CD14-positive monocyte (primary cell): ENCODE results near the gene CATSPERZ. TPM values are rescaled to one million over a fixed set of nuclear protein-coding genes. Genes with fewer than 3 reads are reported as not detected.

Experiments
- DNase-seq, 3 donors: peaks; one replicate each; pipeline ENCODE4 v3.0.0-alpha.2; 2011 to 2022
- H2AFZ ChIP-seq: 2 replicates; pipeline ENCODE4 v1.6.0; 2012; ENCODE audit warnings: mild to moderate bottlenecking, low read depth, low read length, inconsistent platforms; ENCODE audit not compliant: insufficient read depth, poor library complexity, severe bottlenecking
- H3K27ac ChIP-seq, 2 donors: 1 replicate in 1 of 2; 2 replicates in 1 of 2; pipeline ENCODE4 v1.5.1; 2012 to 2013; ENCODE audit warnings: low read length in 2 of 2, control low read depth in 1 of 2, inconsistent platforms in 1 of 2, low read depth in 1 of 2, mild to moderate bottlenecking in 1 of 2
- H3K27me3 ChIP-seq, 2 donors: one replicate each; pipeline versions ENCODE4 v1.6.0 to v1.6.1; 2011 to 2013; ENCODE audit warnings: low read length in 2 of 2; ENCODE audit not compliant: control insufficient read depth in 2 of 2, insufficient read depth in 2 of 2
- H3K36me3 ChIP-seq, 2 donors: replicated peaks in 1 of 2; 1 replicate in 1 of 2; 2 replicates in 1 of 2; pipeline versions ENCODE4 v1.5.1 to v1.6.1; 2012 to 2013; ENCODE audit warnings: low read length in 2 of 2, control low read depth in 1 of 2, inconsistent platforms in 1 of 2, mild to moderate bottlenecking in 1 of 2; ENCODE audit not compliant: insufficient read depth in 2 of 2, control insufficient read depth in 1 of 2
- H3K4me1 ChIP-seq, 2 donors: 1 replicate in 1 of 2; 2 replicates in 1 of 2; pipeline versions ENCODE4 v1.5.1 to v1.6.1; 2012 to 2013; ENCODE audit warnings: low read length in 2 of 2, control low read depth in 1 of 2, inconsistent platforms in 1 of 2, mild to moderate bottlenecking in 1 of 2, moderate library complexity in 1 of 2; ENCODE audit not compliant: insufficient read depth in 2 of 2, control insufficient read depth in 1 of 2
- H3K4me2 ChIP-seq: replicated peaks from 2 replicates; pipeline ENCODE3; 2012; ENCODE audit warnings: low read length, moderate library complexity, mild to moderate bottlenecking; ENCODE audit not compliant: poor library complexity, severe bottlenecking; ENCODE audit errors: extremely low read depth
- H3K4me3 ChIP-seq, 3 experiments: fragments of 200-600 bp in 1 of 3; sonication (generic) in 1 of 3; replicated peaks in 1 of 3; 1 replicate in 2 of 3; 2 replicates in 1 of 3; pipeline ENCODE4 v1.5.1; 2011 to 2013; ENCODE audit warnings: low read length in 3 of 3, mild to moderate bottlenecking in 3 of 3, control low read depth in 2 of 3, low read depth in 2 of 3, inconsistent platforms in 1 of 3, moderate library complexity in 1 of 3
- H3K79me2 ChIP-seq: 2 replicates; pipeline ENCODE4 v1.6.0; 2012; ENCODE audit warnings: mild to moderate bottlenecking, control low read depth, inconsistent platforms, low read length, moderate library complexity; ENCODE audit not compliant: insufficient read depth
- H3K9ac ChIP-seq: 2 replicates; pipeline ENCODE4 v1.6.0; 2017; ENCODE audit warnings: low read length, mild to moderate bottlenecking; ENCODE audit not compliant: insufficient read depth, poor library complexity, severe bottlenecking
- H3K9me3 ChIP-seq, 2 donors: replicated peaks in 1 of 2; 1 replicate in 1 of 2; 2 replicates in 1 of 2; pipeline versions ENCODE4 v1.5.1 to v1.6.1; 2012 to 2013; ENCODE audit warnings: low read length in 2 of 2, control low read depth in 1 of 2; ENCODE audit not compliant: control insufficient read depth in 1 of 2, insufficient read depth in 1 of 2
- H4K20me1 ChIP-seq: 2 replicates; pipeline ENCODE4 v1.6.0; 2012; ENCODE audit warnings: mild to moderate bottlenecking, low read length, control low read depth, moderate library complexity; ENCODE audit not compliant: insufficient read depth
- H3K27ac Mint-ChIP-seq, 7 donors: one replicate each; pipeline ENCODE4 v1.8.0; 2020; ENCODE audit warnings: mild to moderate bottlenecking in 7 of 7, mixed read lengths in 7 of 7, moderate library complexity in 6 of 7, inconsistent platforms in 2 of 7
- H3K27me3 Mint-ChIP-seq, 3 donors: one replicate each; pipeline ENCODE4 v1.8.0; 2021 to 2022; ENCODE audit warnings: low read depth in 3 of 3, mild to moderate bottlenecking in 3 of 3, mixed read lengths in 3 of 3, moderate library complexity in 3 of 3, inconsistent platforms in 1 of 3
- H3K36me3 Mint-ChIP-seq, 2 donors: one replicate each; pipeline ENCODE4 v1.8.0; 2020; ENCODE audit warnings: mixed read lengths in 2 of 2, inconsistent platforms in 1 of 2, mild to moderate bottlenecking in 1 of 2
- H3K4me1 Mint-ChIP-seq: one replicate; pipeline ENCODE4 v1.8.0; 2020; ENCODE audit warnings: mild to moderate bottlenecking, mixed read lengths
- H3K4me3 Mint-ChIP-seq, 2 donors: one replicate each; pipeline ENCODE4 v1.8.0; 2020; ENCODE audit warnings: mild to moderate bottlenecking in 2 of 2, mixed read lengths in 2 of 2, moderate library complexity in 1 of 2
- H3K9me3 Mint-ChIP-seq, 7 donors: one replicate each; pipeline ENCODE4 v1.8.0; 2020 to 2022; ENCODE audit warnings: mixed read lengths in 7 of 7, mild to moderate bottlenecking in 6 of 7, moderate library complexity in 6 of 7, inconsistent platforms in 2 of 7
- CTCF ChIP-seq: fragments of 200-600 bp; IDR thresholded peaks from one replicate; pipeline ENCODE4 v1.8.0; 2022; ENCODE audit warnings: antibody characterized with exemption, mild to moderate bottlenecking
- WGBS: methylation state at CpG from one replicate; pipeline ENCODE4 v1.1.5; 2013; ENCODE audit warnings: missing lambda C conversion rate; ENCODE audit not compliant: insufficient coverage; 5-methylcytosine and 5-hydroxymethylcytosine counted together
- intact Hi-C, 2 donors: fragments of 100-400 bp; cut with micrococcal nuclease; formaldehyde crosslinking; loops; one replicate each; pipeline versions ENCODE4 v1.15.0 to v1.15.1; 2023
- polyA plus RNA-seq, 3 donors: library from polyadenylated mRNA; depleted of rRNA in 1 of 3; unstranded in 2 of 3; stranded (reverse) in 1 of 3; fragments of 300-500 nt in 2 of 3; fragments of >200 nt in 1 of 3; fragmentation: Illumina TruSeq in 2 of 3; gene quantifications; 1 replicate in 2 of 3; 2 replicates in 1 of 3; pipeline ENCODE4 v1.2.3, GENCODE V29; 2012 to 2021

CATSPERZ gene
- polyA plus RNA-seq, 3 donors = not detected

- H3K4me1 ChIP-seq = peaks cover 18 to 26% of the 10 kb centered on the region in 2 donors
- H3K4me3 Mint-ChIP-seq = no peak overlapping the region
- no peak overlapping the region for H2AFZ ChIP-seq
- H3K27me3 ChIP-seq = no peaks in the 10 kb centered on the region
- peaks cover 34% of the 10 kb centered on the region for H4K20me1 ChIP-seq
- H3K4me3 ChIP-seq = no peak overlapping the region
- intact Hi-C loops = no loop called here
- no peak overlapping the region for H3K9ac ChIP-seq
- no peak overlapping the region for H3K27ac Mint-ChIP-seq
- peaks cover 0 to 1% (median 0%) of the 10 kb centered on the region in 3 donors for H3K27me3 Mint-ChIP-seq
- H3K27ac ChIP-seq = no peak overlapping the region
- no peak for DNase-seq
- peaks cover 18% of the 10 kb centered on the region for H3K79me2 ChIP-seq
- TF ChIP-seq CTCF = no peak
- 82% methylated on average over 7 of the region's 15 CpGs for WGBS
- H3K9me3 ChIP-seq = no peaks in the 10 kb centered on the region
- H3K4me1 Mint-ChIP-seq = peaks cover 21% of the 10 kb centered on the region
- H3K4me2 ChIP-seq = no peak overlapping the region
- peaks cover 59 to 68% of the 10 kb centered on the region in 2 donors for H3K36me3 ChIP-seq
- peaks cover 45 to 67% of the 10 kb centered on the region in 2 donors for H3K36me3 Mint-ChIP-seq
- peaks cover 0 to 4% (median 0%) of the 10 kb centered on the region in 7 donors for H3K9me3 Mint-ChIP-seq
Measured at GRCh38 chr11:64256300-64256699, 43.9 kb upstream of the CATSPERZ start.

GRCh38 chr11:64258356-64258755 lies 41.8 kb upstream of the CATSPERZ start:
- Histone ChIP-seq H3K9ac (no peak overlapping the region), H3K79me2 (no peaks in the 10 kb centered on the region), H3K36me3 (peaks cover 80 to 89% of the 10 kb centered on the region in 2 donors), H3K4me1 (peaks cover 3 to 6% of the 10 kb centered on the region in 2 donors), H3K9me3 (no peaks in the 10 kb centered on the region), H4K20me1 (peaks cover 21% of the 10 kb centered on the region), H3K27ac (no peak overlapping the region), H3K4me2 (no peak overlapping the region), H2AFZ (no peak overlapping the region), H3K4me3 (no peak overlapping the region), H3K27me3 (no peaks in the 10 kb centered on the region)
- 93% methylated on average over 18 of the region's 24 CpGs for WGBS
- Mint-ChIP-seq H3K27me3 (peaks cover 0 to 1% (median 0%) of the 10 kb centered on the region in 3 donors), H3K4me3 (no peak overlapping the region), H3K4me1 (peaks cover 7% of the 10 kb centered on the region), H3K9me3 (peaks cover 0 to 4% (median 0%) of the 10 kb centered on the region in 7 donors), H3K27ac (no peak overlapping the region), H3K36me3 (peaks cover 61 to 87% of the 10 kb centered on the region in 2 donors)
- no peak for TF ChIP-seq CTCF
- intact Hi-C loops = no loop called here
- DNase-seq = no peak
